ENCODE results near the gene OLFM1. TPM values are rescaled to one million over a fixed set of nuclear protein-coding genes. Genes with fewer than 3 reads are reported as not detected.
"Not testable (repeated sequence)": the region's sequence is repeated elsewhere in the genome, so short reads cannot be mapped to it uniquely, and the experiment has no call there.

OLFM1 gene
- total RNA-seq, 1 donor from 2014 or later, result 0.83 TPM

DNA sequence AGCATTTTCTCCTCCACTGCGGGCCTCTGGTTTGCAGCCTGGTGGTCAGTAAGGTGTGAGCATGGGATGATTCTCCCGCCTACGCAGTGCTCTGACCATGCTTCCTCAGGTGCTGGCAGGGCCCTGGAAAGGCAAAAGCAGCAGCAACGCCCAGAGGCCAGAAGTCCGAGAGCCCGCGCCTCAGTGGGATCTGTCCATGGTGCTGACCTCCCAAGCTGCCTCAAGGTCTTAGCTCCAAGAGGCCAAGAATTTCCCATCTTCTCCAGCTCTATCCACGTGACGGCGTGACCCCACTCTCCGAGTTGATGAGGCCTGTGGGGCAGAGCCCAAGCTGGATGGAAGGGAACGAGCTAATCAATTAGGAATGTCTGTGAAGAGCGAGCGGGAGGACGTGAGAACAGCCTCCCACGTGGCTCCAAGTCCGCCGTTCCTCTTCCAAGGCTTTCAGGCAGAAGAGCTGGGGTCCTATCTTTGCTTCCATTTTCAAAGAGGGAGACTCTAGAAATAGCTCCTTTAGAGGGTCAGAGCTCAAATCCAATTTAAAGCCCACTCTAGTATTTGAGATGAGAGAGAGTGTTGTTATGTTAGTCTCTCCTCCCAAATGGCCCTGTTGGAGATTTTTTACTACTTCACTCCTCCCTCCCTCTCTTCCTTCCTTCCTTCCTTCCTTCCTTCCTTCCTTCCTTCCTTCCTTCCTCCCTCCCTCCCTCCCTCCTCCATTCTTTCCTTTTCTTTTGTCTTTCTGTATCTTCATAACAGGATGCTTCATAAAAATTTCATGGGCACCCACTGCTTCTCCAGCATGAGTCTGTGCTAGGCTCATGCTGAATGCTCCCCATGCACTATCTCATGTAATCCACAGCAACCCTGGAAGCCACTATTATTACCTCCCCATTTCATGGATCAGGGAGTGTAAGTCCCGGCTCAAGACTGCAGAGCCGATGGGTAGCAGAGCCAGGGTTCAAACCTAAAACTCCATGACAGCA lies 69.3 kb downstream of the OLFM1 start:
- no peak for TF ChIP-seq CTCF (IDR thresholded peaks at IDR 0.05)
- DNase-seq (ENCODE audit: extremely low spot score, unreplicated experiment), result no peak
- Mint-ChIP-seq H3K27me3 (ENCODE audit: unreplicated experiment) (no peaks in the 10 kb centered on the region), H3K9me3 (ENCODE audit: unreplicated experiment) (no peaks in the 10 kb centered on the region), H3K4me1 (ENCODE audit: unreplicated experiment) (no peaks in the 10 kb centered on the region), H3K27ac (ENCODE audit: unreplicated experiment) (no peak overlapping the region), H3K36me3 (ENCODE audit: unreplicated experiment) (no peaks in the 10 kb centered on the region), H3K4me3 (ENCODE audit: unreplicated experiment) (no peak overlapping the region)

- no peaks in the 10 kb centered on the region for H3K36me3 Mint-ChIP-seq (ENCODE audit: unreplicated experiment)
- no peak overlapping the region for H3K27ac Mint-ChIP-seq (ENCODE audit: unreplicated experiment)
- no peak for DNase-seq (ENCODE audit: extremely low spot score, unreplicated experiment)
- no peaks in the 10 kb centered on the region for H3K9me3 Mint-ChIP-seq (ENCODE audit: unreplicated experiment)
- no peak for TF ChIP-seq CTCF (IDR thresholded peaks at IDR 0.05)
- no peaks in the 10 kb centered on the region for H3K27me3 Mint-ChIP-seq (ENCODE audit: unreplicated experiment)
- H3K4me3 Mint-ChIP-seq (ENCODE audit: unreplicated experiment), result no peak overlapping the region
- no peaks in the 10 kb centered on the region for H3K4me1 Mint-ChIP-seq (ENCODE audit: unreplicated experiment)
These were observed 70.5 kb downstream of the OLFM1 start for GRCh38 chr9:135157856-135158563.

GRCh38 chr9:135158564-135158937 lies 71.1 kb downstream of the OLFM1 start:
- no peak for DNase-seq (ENCODE audit: extremely low spot score, unreplicated experiment)
- Mint-ChIP-seq H3K27me3 (ENCODE audit: unreplicated experiment) (no peaks in the 10 kb centered on the region), H3K36me3 (ENCODE audit: unreplicated experiment) (no peaks in the 10 kb centered on the region), H3K4me3 (ENCODE audit: unreplicated experiment) (no peak overlapping the region), H3K4me1 (ENCODE audit: unreplicated experiment) (no peaks in the 10 kb centered on the region), H3K9me3 (ENCODE audit: unreplicated experiment) (no peaks in the 10 kb centered on the region), H3K27ac (ENCODE audit: unreplicated experiment) (no peak overlapping the region)
- TF ChIP-seq CTCF (IDR thresholded peaks at IDR 0.05), result no peak

- no peak for TF ChIP-seq CTCF (IDR thresholded peaks at IDR 0.05)
- Mint-ChIP-seq H3K27me3 (ENCODE audit: unreplicated experiment) (no peaks in the 10 kb centered on the region), H3K4me1 (ENCODE audit: unreplicated experiment) (no peaks in the 10 kb centered on the region), H3K36me3 (ENCODE audit: unreplicated experiment) (no peaks in the 10 kb centered on the region), H3K27ac (ENCODE audit: unreplicated experiment) (no peak overlapping the region), H3K4me3 (ENCODE audit: unreplicated experiment) (no peak overlapping the region), H3K9me3 (ENCODE audit: unreplicated experiment) (no peaks in the 10 kb centered on the region)
- DNase-seq (ENCODE audit: extremely low spot score, unreplicated experiment), result no peak
These were observed 72.3 kb downstream of the OLFM1 start for GRCh38 chr9:135159801-135160200.

DNA sequence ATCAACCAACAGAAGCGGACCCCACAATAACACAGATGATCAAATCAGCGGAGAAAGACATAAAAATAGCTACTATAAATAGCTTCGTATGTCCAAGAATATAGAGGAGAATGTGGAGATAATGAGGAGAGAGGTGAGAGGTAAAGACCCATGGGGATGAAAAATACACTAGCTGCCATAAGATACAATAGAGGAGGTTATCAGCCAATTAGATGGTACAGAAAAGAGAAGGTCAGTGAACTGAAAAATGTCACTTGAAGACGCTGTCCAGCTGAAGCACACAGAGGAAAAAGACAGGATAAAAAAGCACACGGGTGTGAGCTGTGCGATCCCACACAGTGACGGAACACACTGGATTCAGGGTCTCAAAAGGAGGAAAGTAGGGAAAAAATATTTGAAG lies 73.4 kb downstream of the OLFM1 start:
- Mint-ChIP-seq H3K4me3 (ENCODE audit: unreplicated experiment) (no peak overlapping the region), H3K4me1 (ENCODE audit: unreplicated experiment) (no peaks in the 10 kb centered on the region), H3K36me3 (ENCODE audit: unreplicated experiment) (no peaks in the 10 kb centered on the region), H3K27ac (ENCODE audit: unreplicated experiment) (no peak overlapping the region), H3K9me3 (ENCODE audit: unreplicated experiment) (no peaks in the 10 kb centered on the region), H3K27me3 (ENCODE audit: unreplicated experiment) (no peaks in the 10 kb centered on the region)
- no peak for DNase-seq (ENCODE audit: extremely low spot score, unreplicated experiment)
- no peak for TF ChIP-seq CTCF (IDR thresholded peaks at IDR 0.05)

- DNase-seq (ENCODE audit: extremely low spot score, unreplicated experiment); H3K36me3 Mint-ChIP-seq (ENCODE audit: unreplicated experiment); H3K27me3 Mint-ChIP-seq (ENCODE audit: unreplicated experiment); H3K4me1 Mint-ChIP-seq (ENCODE audit: unreplicated experiment); H3K9me3 Mint-ChIP-seq (ENCODE audit: unreplicated experiment); H3K27ac Mint-ChIP-seq (ENCODE audit: unreplicated experiment); H3K4me3 Mint-ChIP-seq (ENCODE audit: unreplicated experiment): not testable (repeated sequence)
These were observed 75.1 kb downstream of the OLFM1 start for GRCh38 chr9:135162599-135162998.
